ENCODE data around the gene TOMT. TPM values are rescaled to one million over a fixed set of nuclear protein-coding genes. Genes with fewer than 3 reads are reported as not detected.

TOMT gene
- total RNA-seq, 1 experiment from 2014 or later = not detected

DNA sequence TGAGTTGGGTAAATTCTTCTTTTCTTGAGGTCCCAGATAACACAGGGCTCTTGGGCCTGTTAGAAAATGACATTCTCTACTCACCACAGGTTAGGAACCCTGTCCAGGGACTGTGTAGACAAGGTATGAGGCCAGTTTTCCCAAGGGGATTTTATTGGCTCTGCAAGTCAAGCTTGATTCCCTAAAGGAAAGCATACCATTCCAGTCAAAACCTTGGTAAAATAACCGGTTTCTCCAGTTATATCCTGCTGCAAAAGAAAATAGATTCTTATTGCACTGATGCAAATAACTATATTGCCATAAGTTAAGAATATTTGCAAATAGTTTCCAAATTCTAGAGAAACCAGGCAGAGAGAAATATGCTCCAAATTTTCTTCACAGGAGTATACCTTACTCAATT lies 20.2 kb downstream of the TOMT start (continued):
- TF ChIP-seq RAD21 (IDR thresholded peaks at IDR 0.05; ENCODE audit: low read depth) (no peak), SRF (IDR thresholded peaks at IDR 0.05; ENCODE audit: low read depth) (no peak), ELF1 (IDR thresholded peaks at IDR 0.05; ENCODE audit: borderline replicate concordance, low read depth) (no peak), POLR2AphosphoS5 (IDR thresholded peaks at IDR 0.05; ENCODE audit: low read depth, low read length) (no peak)

DNA sequence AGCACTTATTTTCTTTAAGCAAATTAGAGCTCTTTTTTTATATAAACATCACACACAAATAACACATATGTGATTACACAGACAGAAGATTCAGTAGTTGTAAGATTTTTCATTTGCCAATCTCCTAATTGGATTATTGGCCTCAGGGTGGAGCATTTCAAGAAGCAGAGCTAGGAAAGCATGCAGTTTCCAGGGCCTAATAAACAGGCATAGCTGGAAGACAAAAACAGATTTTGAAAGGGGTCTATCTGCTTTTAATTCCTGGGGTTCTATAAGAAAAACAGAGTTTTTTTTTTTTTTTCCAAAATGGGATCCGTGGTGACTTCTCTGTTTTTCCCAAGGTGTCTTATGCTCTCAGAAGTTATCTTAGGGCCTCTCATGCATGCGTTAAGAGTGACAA lies 22.2 kb downstream of the TOMT start:
- RAD21 ChIA-PET (ENCODE audit: low non-redundant PET in 1 of 2, low total read pairs in 2 of 2, uncharacterized antibody in 2 of 2, unreplicated experiment in 2 of 2) = no interaction called here

DNA sequence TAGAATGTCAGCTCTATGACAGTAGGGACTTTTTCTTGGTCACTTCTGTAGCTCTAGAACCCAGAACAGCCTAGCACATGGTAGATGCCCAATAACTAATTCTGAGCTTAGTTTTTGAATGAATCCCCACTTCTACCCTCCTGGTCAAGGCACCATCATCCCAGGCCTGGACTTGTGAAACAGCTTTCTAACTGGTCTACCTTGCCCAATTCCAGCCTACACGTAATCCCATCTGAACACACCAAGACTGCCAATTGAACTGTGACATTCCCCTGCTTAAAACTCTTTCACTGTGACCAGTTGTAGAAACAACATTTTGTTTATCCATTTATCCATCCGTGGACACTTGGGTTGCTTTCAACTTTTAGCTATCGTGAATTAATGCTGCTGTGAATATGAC lies 23.7 kb downstream of the TOMT start:
- Histone ChIP-seq H4K20me1 (ENCODE audit: insufficient read depth) (no peaks in the 10 kb centered on the region), H3K4me3 (replicated peaks in 1 of 2; ENCODE audit: low read depth in 1 of 2, low read length in 2 of 2) (no peak overlapping the region), H3K79me2 (ENCODE audit: insufficient read depth, low read length) (no peaks in the 10 kb centered on the region), H3K27me3 (ENCODE audit: insufficient read depth, low read length) (no peaks in the 10 kb centered on the region), H3K27ac (ENCODE audit: low read depth, low read length) (no peak overlapping the region), H3K9ac (ENCODE audit: low read length) (no peak overlapping the region), H2AFZ (ENCODE audit: low read depth, low read length, poor library complexity, severe bottlenecking) (no peak overlapping the region), H3K4me1 (ENCODE audit: control insufficient read depth in 1 of 2, insufficient read depth in 2 of 2, low read length in 2 of 2) (no peaks in the 10 kb centered on the region), H3K9me2 (ENCODE audit: insufficient read depth) (no peaks in the 10 kb centered on the region), H3K9me3 (ENCODE audit: control insufficient read depth in 1 of 2, insufficient read depth in 1 of 2, low read depth in 1 of 2, low read length in 2 of 2) (peaks cover 9 to 18% of the 10 kb centered on the region in 2 experiments; a peak in 3 of 4 replicates), H3K36me3 (ENCODE audit: control insufficient read depth in 1 of 2, insufficient read depth in 2 of 2, low read length in 2 of 2) (no peaks in the 10 kb centered on the region), H3K4me2 (ENCODE audit: low read length) (no peak overlapping the region)
- POLR2A ChIA-PET = no interaction called here
- BruUV-seq (replicated peaks) = no TSS peak
- ATAC-seq = no peak
- DNase-seq (ENCODE audit: low read depth, low spot score) = no peak
- TF ChIP-seq, protein P1, sequence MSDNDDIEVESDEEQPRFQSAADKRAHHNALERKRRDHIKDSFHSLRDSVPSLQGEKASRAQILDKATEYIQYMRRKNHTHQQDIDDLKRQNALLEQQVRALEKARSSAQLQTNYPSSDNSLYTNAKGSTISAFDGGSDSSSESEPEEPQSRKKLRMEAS (IDR thresholded peaks at IDR 0.05) = no peak
- TF ChIP-seq POLR2AphosphoS5 (IDR thresholded peaks at IDR 0.05; ENCODE audit: low read depth, low read length) = no peak
- no peak for TF ChIP-seq SRF (IDR thresholded peaks at IDR 0.05; ENCODE audit: low read depth)
- no peak for TF ChIP-seq JUND (IDR thresholded peaks at IDR 0.05)
- TF ChIP-seq ELF1 (IDR thresholded peaks at IDR 0.05; ENCODE audit: borderline replicate concordance, low read depth) = no peak
- RAD21 ChIA-PET (ENCODE audit: low non-redundant PET in 1 of 2, low total read pairs in 2 of 2, uncharacterized antibody in 2 of 2, unreplicated experiment in 2 of 2) = no interaction called here
- intact Hi-C loops (cut with micrococcal nuclease) = no loop called here
- CTCF ChIA-PET = no interaction called here

More for the DNA sequence above, 22.2 kb downstream of the TOMT start:
- Histone ChIP-seq H2AFZ (ENCODE audit: low read depth, low read length, poor library complexity, severe bottlenecking) (no peak overlapping the region), H3K36me3 (ENCODE audit: control insufficient read depth in 1 of 2, insufficient read depth in 2 of 2, low read length in 2 of 2) (no peaks in the 10 kb centered on the region), H3K79me2 (ENCODE audit: insufficient read depth, low read length) (no peaks in the 10 kb centered on the region), H3K9ac (ENCODE audit: low read length) (no peak overlapping the region), H3K4me2 (ENCODE audit: low read length) (no peak overlapping the region), H4K20me1 (ENCODE audit: insufficient read depth) (no peaks in the 10 kb centered on the region), H3K27me3 (ENCODE audit: insufficient read depth, low read length) (no peaks in the 10 kb centered on the region), H3K9me3 (ENCODE audit: control insufficient read depth in 1 of 2, insufficient read depth in 1 of 2, low read depth in 1 of 2, low read length in 2 of 2) (peaks cover 9 to 18% of the 10 kb centered on the region in 2 experiments; a peak in 3 of 4 replicates), H3K4me3 (replicated peaks in 1 of 2; ENCODE audit: low read depth in 1 of 2, low read length in 2 of 2) (no peak overlapping the region), H3K27ac (ENCODE audit: low read depth, low read length) (no peak overlapping the region), H3K9me2 (ENCODE audit: insufficient read depth) (no peaks in the 10 kb centered on the region), H3K4me1 (ENCODE audit: control insufficient read depth in 1 of 2, insufficient read depth in 2 of 2, low read length in 2 of 2) (no peaks in the 10 kb centered on the region)
- no peak for DNase-seq (ENCODE audit: low read depth, low spot score)
- intact Hi-C loops (cut with micrococcal nuclease) = no loop called here
- no TSS peak for BruUV-seq (replicated peaks)
- no peak for ATAC-seq
- TF ChIP-seq CBX3 (IDR thresholded peaks at IDR 0.05; ENCODE audit: low read depth) (peak; percentile 44; the same call in 1 of the 2 replicates), EZH2phosphoT487 (IDR thresholded peaks at IDR 0.05; ENCODE audit: borderline replicate concordance) (no peak)
- ChIA-PET POLR2A (no interaction called here), CTCF (interaction anchor here (0.7 kb wide), 1 partner anchor 16 kb away, joined by 3 read pairs; no protein-coding TSS in a partner anchor)

Measured in HCT116 (cell line).